22Rv1 (cell line): Measurements from ENCODE around the gene UCK2.

Experiments
- ZFX ChIP-seq: fragments of 450-650 bp; IDR thresholded peaks from 2 replicates; pipeline ENCODE4 v1.6.1; 2017; ENCODE audit warnings: antibody characterized with exemption, borderline replicate concordance
- TF ChIP-seq, protein P1 (sequence below): fragments of 450-650 bp; IDR thresholded peaks from 2 replicates; pipeline ENCODE4 v1.5.1; 2017; ENCODE audit warnings: mild to moderate bottlenecking

GRCh38 chr1:165837838-165838364 lies 10.5 kb downstream of the UCK2 start:
- TF ChIP-seq, protein P1, sequence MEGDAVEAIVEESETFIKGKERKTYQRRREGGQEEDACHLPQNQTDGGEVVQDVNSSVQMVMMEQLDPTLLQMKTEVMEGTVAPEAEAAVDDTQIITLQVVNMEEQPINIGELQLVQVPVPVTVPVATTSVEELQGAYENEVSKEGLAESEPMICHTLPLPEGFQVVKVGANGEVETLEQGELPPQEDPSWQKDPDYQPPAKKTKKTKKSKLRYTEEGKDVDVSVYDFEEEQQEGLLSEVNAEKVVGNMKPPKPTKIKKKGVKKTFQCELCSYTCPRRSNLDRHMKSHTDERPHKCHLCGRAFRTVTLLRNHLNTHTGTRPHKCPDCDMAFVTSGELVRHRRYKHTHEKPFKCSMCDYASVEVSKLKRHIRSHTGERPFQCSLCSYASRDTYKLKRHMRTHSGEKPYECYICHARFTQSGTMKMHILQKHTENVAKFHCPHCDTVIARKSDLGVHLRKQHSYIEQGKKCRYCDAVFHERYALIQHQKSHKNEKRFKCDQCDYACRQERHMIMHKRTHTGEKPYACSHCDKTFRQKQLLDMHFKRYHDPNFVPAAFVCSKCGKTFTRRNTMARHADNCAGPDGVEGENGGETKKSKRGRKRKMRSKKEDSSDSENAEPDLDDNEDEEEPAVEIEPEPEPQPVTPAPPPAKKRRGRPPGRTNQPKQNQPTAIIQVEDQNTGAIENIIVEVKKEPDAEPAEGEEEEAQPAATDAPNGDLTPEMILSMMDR, result no peak
- TF ChIP-seq ZFX, result no peak
